Liver (tissue), 9 donors: ENCODE measurements around the gene STK17A. TPM values are rescaled to one million over a fixed set of nuclear protein-coding genes. Genes with fewer than 3 reads are reported as not detected.

Experiments
- DNase-seq: peaks from one replicate; pipeline ENCODE4 v3.0.0-alpha.2; 2017; ENCODE audit warnings: low spot score
- H3K27ac ChIP-seq, 2 donors: one replicate each; pipeline ENCODE4 v1.7.0; 2013; ENCODE audit warnings: inconsistent platforms in 2 of 2, low read length in 2 of 2, control low read depth in 1 of 2, low read depth in 1 of 2, mild to moderate bottlenecking in 1 of 2
- H3K27me3 ChIP-seq, 4 donors: one replicate each; pipeline versions ENCODE4 v1.6.1 to v1.7.0; 2013; ENCODE audit warnings: low read length in 3 of 4, inconsistent platforms in 1 of 4, mild to moderate bottlenecking in 1 of 4, moderate library complexity in 1 of 4; ENCODE audit not compliant: control insufficient read depth in 4 of 4, insufficient read depth in 4 of 4
- H3K36me3 ChIP-seq, 4 donors: one replicate each; pipeline versions ENCODE4 v1.6.1 to v1.7.0; 2013; ENCODE audit warnings: low read length in 3 of 4, mild to moderate bottlenecking in 3 of 4, low read depth in 1 of 4, moderate library complexity in 1 of 4; ENCODE audit not compliant: control insufficient read depth in 4 of 4, insufficient read depth in 3 of 4
- H3K4me1 ChIP-seq, 4 donors: one replicate each; pipeline versions ENCODE4 v1.6.1 to v1.7.0; 2013; ENCODE audit warnings: low read length in 3 of 4, mild to moderate bottlenecking in 3 of 4, moderate library complexity in 1 of 4; ENCODE audit not compliant: control insufficient read depth in 4 of 4, insufficient read depth in 4 of 4
- H3K4me3 ChIP-seq, 3 donors: one replicate each; pipeline versions ENCODE4 v1.6.1 to v1.7.0; 2013; ENCODE audit warnings: low read length in 3 of 3, control low read depth in 1 of 3, low read depth in 1 of 3, mild to moderate bottlenecking in 1 of 3
- H3K9ac ChIP-seq, 2 donors: one replicate each; pipeline ENCODE4 v1.7.0; 2013; ENCODE audit warnings: low read length in 2 of 2, mild to moderate bottlenecking in 2 of 2, moderate library complexity in 2 of 2, control low read depth in 1 of 2, low read depth in 1 of 2
- H3K9me3 ChIP-seq, 4 donors: one replicate each; pipeline versions ENCODE4 v1.6.1 to v1.7.0; 2013; ENCODE audit warnings: low read length in 3 of 4; ENCODE audit not compliant: control insufficient read depth in 4 of 4
- ATF3 ChIP-seq: IDR thresholded peaks from 2 replicates; pipeline ENCODE4 v1.6.1; 2016; ENCODE audit warnings: antibody characterized with exemption
- EGR1 ChIP-seq, 2 donors: IDR thresholded peaks; 2 replicates each; pipeline ENCODE4 v1.6.1; 2016 to 2018; ENCODE audit warnings: antibody characterized with exemption in 2 of 2, low read depth in 2 of 2
- FOXA1 ChIP-seq: IDR thresholded peaks from 2 replicates; pipeline ENCODE4 v1.6.1; 2016; ENCODE audit warnings: antibody characterized with exemption
- GABPA ChIP-seq, 2 donors: IDR thresholded peaks in 1 of 2; conservative IDR thresholded peaks in 1 of 2; 2 replicates each; pipeline ENCODE4 v1.6.1; 2016; ENCODE audit warnings: antibody characterized with exemption in 2 of 2, mild to moderate bottlenecking in 1 of 2, moderate library complexity in 1 of 2
- HNF4A ChIP-seq, 2 donors: conservative IDR thresholded peaks; 2 replicates each; pipeline ENCODE4 v1.6.1; 2016; ENCODE audit warnings: antibody characterized with exemption in 2 of 2, mild to moderate bottlenecking in 2 of 2
- HNF4G ChIP-seq: IDR thresholded peaks from 2 replicates; pipeline ENCODE4 v1.6.1; 2016; ENCODE audit warnings: antibody characterized with exemption
- NR2F2 ChIP-seq: IDR thresholded peaks from 2 replicates; pipeline ENCODE4 v1.6.1; 2016; ENCODE audit warnings: antibody characterized with exemption
- RAD21 ChIP-seq, 2 donors: IDR thresholded peaks; 2 replicates each; pipeline ENCODE4 v1.6.1; 2016; ENCODE audit warnings: antibody characterized with exemption in 2 of 2, mild to moderate bottlenecking in 2 of 2
- RXRA ChIP-seq, 2 donors: IDR thresholded peaks; 2 replicates each; pipeline ENCODE4 v1.6.1; 2017 to 2018; ENCODE audit warnings: antibody characterized with exemption in 2 of 2, mild to moderate bottlenecking in 1 of 2
- TAF1 ChIP-seq: conservative IDR thresholded peaks from 2 replicates; pipeline ENCODE4 v1.6.1; 2016; ENCODE audit warnings: antibody characterized with exemption, mild to moderate bottlenecking
- YY1 ChIP-seq: IDR thresholded peaks from 2 replicates; pipeline ENCODE4 v1.6.1; 2016; ENCODE audit warnings: antibody characterized with exemption, mild to moderate bottlenecking
- WGBS: extraction: QIAGEN DNeasy Blood & Tissue Kit; methylation state at CpG from one replicate; pipeline ENCODE4 v1.1.7; 2013; 5-methylcytosine and 5-hydroxymethylcytosine counted together
- polyA plus RNA-seq, 2 donors: library from polyadenylated mRNA; stranded (reverse) in 1 of 2; unstranded in 1 of 2; fragments of 200-250 nt in 1 of 2; fragments of >200 nt in 1 of 2; fragmentation: Nextera tagmentation in 1 of 2; extraction: Ambion mirVana in 1 of 2; gene quantifications; one replicate each; pipeline versions ENCODE4 v1.2.1 to v1.2.3, GENCODE V29; 2013 to 2015
- total RNA-seq, 2 donors: library from RNA; depleted of rRNA; stranded (reverse); fragments of >200 nt; gene quantifications; one replicate each; pipeline ENCODE4 v1.2.3, GENCODE V29; 2014
- TF ChIP-seq, protein P1 (sequence below): IDR thresholded peaks from 2 replicates; pipeline ENCODE4 v1.6.1; 2016; ENCODE audit warnings: antibody characterized with exemption, mild to moderate bottlenecking
- TF ChIP-seq, protein P2 (sequence below): IDR thresholded peaks from 2 replicates; pipeline ENCODE4 v1.6.1; 2016; ENCODE audit warnings: antibody characterized with exemption
- TF ChIP-seq, protein P3 (sequence below): fragments of 150-350 bp; IDR thresholded peaks from 2 replicates; pipeline ENCODE4 v1.5.1; 2017; ENCODE audit warnings: improper control_type of control experiment, low read depth, low read length; ENCODE audit not compliant: missing input control
- donor health status: healthy.
- donor health status: healthy.
- donor health status: healthy.
- donor health status: healthy.
- donor health status: healthy.

Gene STK17A
- total and polyA plus RNA-seq, 4 donors, result 3.0 to 18.2 (median 7.2) TPM

DNA sequence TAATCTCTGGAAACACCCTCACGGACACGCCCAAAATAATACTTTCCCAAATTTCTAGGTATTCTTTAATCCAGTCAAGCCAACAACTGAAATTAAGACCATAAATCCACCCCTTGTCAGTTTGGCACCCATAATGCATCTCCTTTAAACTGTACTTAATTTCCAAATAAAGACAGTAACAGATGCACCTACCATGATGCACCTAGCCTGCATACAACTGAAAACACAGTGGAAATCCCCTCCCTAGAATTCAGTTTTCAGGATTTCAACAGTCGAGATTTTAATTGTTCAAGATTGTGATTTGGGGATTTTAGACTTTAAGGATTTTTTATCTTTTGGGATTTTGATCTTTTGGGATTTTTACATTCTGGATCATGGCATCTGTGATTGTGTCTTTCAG is 17.1 kb downstream of the STK17A start:
- Histone ChIP-seq H3K4me1 (no peaks in the 10 kb centered on the region), H3K27ac (no peak overlapping the region), H3K36me3 (peaks cover 0 to 1% (median 0%) of the 10 kb centered on the region in 4 donors), H3K9ac (no peak overlapping the region), H3K4me3 (no peak overlapping the region), H3K9me3 (no peaks in the 10 kb centered on the region), H3K27me3 (no peaks in the 10 kb centered on the region)
- TF ChIP-seq GABPA (IDR thresholded peaks at IDR 0.05 in 1 of 2, conservative IDR thresholded peaks at IDR 0.05 in 1 of 2), result no peak
- TF ChIP-seq, protein P1, sequence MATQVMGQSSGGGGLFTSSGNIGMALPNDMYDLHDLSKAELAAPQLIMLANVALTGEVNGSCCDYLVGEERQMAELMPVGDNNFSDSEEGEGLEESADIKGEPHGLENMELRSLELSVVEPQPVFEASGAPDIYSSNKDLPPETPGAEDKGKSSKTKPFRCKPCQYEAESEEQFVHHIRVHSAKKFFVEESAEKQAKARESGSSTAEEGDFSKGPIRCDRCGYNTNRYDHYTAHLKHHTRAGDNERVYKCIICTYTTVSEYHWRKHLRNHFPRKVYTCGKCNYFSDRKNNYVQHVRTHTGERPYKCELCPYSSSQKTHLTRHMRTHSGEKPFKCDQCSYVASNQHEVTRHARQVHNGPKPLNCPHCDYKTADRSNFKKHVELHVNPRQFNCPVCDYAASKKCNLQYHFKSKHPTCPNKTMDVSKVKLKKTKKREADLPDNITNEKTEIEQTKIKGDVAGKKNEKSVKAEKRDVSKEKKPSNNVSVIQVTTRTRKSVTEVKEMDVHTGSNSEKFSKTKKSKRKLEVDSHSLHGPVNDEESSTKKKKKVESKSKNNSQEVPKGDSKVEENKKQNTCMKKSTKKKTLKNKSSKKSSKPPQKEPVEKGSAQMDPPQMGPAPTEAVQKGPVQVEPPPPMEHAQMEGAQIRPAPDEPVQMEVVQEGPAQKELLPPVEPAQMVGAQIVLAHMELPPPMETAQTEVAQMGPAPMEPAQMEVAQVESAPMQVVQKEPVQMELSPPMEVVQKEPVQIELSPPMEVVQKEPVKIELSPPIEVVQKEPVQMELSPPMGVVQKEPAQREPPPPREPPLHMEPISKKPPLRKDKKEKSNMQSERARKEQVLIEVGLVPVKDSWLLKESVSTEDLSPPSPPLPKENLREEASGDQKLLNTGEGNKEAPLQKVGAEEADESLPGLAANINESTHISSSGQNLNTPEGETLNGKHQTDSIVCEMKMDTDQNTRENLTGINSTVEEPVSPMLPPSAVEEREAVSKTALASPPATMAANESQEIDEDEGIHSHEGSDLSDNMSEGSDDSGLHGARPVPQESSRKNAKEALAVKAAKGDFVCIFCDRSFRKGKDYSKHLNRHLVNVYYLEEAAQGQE, result no peak
- TF ChIP-seq HNF4A (conservative IDR thresholded peaks at IDR 0.05), result no peak
- TF ChIP-seq EGR1 (IDR thresholded peaks at IDR 0.05; ENCODE audit: low read depth in 2 of 2), result no peak
- TF ChIP-seq FOXA1, result no peak
- TF ChIP-seq, protein P2, sequence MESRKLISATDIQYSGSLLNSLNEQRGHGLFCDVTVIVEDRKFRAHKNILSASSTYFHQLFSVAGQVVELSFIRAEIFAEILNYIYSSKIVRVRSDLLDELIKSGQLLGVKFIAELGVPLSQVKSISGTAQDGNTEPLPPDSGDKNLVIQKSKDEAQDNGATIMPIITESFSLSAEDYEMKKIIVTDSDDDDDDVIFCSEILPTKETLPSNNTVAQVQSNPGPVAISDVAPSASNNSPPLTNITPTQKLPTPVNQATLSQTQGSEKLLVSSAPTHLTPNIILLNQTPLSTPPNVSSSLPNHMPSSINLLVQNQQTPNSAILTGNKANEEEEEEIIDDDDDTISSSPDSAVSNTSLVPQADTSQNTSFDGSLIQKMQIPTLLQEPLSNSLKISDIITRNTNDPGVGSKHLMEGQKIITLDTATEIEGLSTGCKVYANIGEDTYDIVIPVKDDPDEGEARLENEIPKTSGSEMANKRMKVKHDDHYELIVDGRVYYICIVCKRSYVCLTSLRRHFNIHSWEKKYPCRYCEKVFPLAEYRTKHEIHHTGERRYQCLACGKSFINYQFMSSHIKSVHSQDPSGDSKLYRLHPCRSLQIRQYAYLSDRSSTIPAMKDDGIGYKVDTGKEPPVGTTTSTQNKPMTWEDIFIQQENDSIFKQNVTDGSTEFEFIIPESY, result no peak
- no peak for TF ChIP-seq TAF1
- DNase-seq, result no peak
- WGBS, result 95% methylated on average over 3 of the region's 3 CpGs

DNA sequence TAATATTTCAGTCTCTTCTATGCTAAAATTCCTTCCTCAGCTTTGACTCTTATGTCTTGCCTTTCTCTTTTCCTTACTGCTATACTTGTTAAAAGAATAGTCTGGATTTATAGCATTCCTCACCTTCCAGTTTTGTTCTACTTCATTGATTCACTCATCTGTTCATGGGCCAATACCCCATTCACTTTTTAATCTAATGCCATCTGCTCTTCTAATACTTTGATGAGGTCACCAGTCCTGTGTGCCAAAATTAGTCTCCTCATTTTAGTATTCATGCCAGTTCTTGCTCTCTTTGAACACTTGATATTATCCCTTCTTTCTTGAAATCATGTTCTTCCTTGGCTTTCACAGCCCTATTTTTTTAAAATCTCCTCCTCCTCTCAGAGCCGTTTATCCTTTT is 19.3 kb downstream of the STK17A start:
- H3K27ac ChIP-seq, result no peak overlapping the region
- no peak for DNase-seq
- no peak overlapping the region for H3K4me3 ChIP-seq
- WGBS, result 85% methylated on average over 1 of the region's 1 CpG
- TF ChIP-seq FOXA1 (no peak), ATF3 (no peak), GABPA (IDR thresholded peaks at IDR 0.05 in 1 of 2, conservative IDR thresholded peaks at IDR 0.05 in 1 of 2) (no peak), TAF1 (no peak), YY1 (no peak), RXRA (IDR thresholded peaks at IDR 0.05) (no peak), NR2F2 (no peak), RAD21 (IDR thresholded peaks at IDR 0.05) (no peak), HNF4G (no peak)
- TF ChIP-seq, protein P3, sequence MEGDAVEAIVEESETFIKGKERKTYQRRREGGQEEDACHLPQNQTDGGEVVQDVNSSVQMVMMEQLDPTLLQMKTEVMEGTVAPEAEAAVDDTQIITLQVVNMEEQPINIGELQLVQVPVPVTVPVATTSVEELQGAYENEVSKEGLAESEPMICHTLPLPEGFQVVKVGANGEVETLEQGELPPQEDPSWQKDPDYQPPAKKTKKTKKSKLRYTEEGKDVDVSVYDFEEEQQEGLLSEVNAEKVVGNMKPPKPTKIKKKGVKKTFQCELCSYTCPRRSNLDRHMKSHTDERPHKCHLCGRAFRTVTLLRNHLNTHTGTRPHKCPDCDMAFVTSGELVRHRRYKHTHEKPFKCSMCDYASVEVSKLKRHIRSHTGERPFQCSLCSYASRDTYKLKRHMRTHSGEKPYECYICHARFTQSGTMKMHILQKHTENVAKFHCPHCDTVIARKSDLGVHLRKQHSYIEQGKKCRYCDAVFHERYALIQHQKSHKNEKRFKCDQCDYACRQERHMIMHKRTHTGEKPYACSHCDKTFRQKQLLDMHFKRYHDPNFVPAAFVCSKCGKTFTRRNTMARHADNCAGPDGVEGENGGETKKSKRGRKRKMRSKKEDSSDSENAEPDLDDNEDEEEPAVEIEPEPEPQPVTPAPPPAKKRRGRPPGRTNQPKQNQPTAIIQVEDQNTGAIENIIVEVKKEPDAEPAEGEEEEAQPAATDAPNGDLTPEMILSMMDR, result no peak
- H3K36me3 ChIP-seq, result peaks cover 0 to 1% (median 0%) of the 10 kb centered on the region in 4 donors
- H3K9ac ChIP-seq, result no peak overlapping the region
- H3K4me1 ChIP-seq, result no peaks in the 10 kb centered on the region
- no peaks in the 10 kb centered on the region for H3K9me3 ChIP-seq
- no peaks in the 10 kb centered on the region for H3K27me3 ChIP-seq
